Measurements from ENCODE around the gene BRICD5. TPM values are rescaled to one million over a fixed set of nuclear protein-coding genes. Genes with fewer than 3 reads are reported as not detected.

BRICD5 gene
- total RNA-seq, 1 experiment from 2014 or later, result 7.5 TPM

DNA sequence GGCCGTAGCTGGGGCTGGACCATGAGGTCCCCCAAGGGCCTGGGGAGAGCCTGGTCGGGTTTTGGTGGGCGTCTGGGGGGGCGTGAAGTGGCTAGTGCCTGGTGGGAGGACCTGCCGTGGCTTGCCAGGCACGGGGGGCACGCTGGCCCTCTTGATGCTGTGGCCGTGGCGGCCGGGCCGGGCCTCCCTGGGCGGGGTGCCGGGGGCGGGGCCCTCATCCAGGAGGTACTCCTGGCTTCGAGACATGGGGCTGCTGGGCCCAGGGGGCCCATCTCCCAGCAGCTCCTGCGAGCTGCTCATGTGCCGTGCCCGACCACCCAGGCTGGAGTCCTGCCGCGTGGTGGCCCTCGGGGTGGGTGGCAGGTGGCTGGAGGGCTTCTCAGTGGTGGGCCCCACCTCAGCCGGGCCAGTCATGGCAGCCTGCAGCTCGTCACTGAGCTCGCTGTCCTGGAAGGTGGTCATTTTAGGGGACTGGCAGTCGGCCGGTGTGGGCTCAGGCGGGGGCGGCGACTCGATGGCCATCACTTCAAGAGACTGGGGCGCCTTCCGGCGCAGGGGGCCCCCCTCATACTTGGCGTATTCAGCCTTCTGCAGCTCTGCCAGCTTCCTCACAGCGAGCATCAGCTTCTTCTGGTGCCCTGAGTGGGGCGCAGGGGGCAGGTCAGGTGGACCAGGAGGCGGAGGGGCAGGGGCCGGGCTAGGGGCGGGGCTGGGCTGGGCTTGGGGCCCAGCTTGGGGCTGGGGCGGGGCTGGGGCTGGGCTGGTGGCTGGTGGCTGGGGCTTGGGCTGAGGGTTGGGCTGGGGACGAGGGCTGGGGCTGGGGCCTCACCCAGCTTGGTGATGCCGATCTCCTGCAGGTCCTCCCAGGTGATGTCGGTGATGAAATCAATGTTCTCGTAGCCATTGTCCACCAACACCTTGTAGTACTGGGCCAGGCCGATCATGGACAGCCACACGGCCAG is 29.4 kb downstream of the BRICD5 start:
- no peak for DNase-seq (ENCODE audit: low spot score)

GRCh38 chr16:2180461-2180860 is 30.2 kb downstream of the BRICD5 start:
- no peak for DNase-seq (ENCODE audit: low spot score)

DNA sequence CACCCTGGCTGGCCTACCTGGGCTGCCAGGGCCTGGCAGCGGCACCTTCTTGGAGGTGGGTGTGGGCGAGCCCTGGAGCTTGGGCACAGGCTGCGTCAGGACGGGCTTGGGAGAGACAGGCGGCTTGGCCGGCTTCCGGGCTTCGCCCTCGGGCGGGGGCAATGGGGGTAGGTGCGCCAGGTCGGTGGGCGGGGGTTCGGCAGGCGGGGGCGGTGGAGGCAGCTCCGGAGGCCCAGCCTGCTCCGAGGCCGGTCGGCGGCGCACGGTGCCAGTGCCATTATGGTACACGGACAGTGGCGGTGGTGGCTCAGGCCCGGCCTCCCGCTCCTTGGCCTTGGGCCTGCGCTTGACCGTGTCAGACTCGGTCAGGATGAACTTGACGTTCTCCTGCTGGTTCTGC is 31.1 kb downstream of the BRICD5 start:
- DNase-seq (ENCODE audit: low spot score), result no peak

- DNase-seq (ENCODE audit: low spot score), result no peak
Observed at GRCh38 chr16:2179107-2179501, 31.6 kb downstream of the BRICD5 start.

DNA sequence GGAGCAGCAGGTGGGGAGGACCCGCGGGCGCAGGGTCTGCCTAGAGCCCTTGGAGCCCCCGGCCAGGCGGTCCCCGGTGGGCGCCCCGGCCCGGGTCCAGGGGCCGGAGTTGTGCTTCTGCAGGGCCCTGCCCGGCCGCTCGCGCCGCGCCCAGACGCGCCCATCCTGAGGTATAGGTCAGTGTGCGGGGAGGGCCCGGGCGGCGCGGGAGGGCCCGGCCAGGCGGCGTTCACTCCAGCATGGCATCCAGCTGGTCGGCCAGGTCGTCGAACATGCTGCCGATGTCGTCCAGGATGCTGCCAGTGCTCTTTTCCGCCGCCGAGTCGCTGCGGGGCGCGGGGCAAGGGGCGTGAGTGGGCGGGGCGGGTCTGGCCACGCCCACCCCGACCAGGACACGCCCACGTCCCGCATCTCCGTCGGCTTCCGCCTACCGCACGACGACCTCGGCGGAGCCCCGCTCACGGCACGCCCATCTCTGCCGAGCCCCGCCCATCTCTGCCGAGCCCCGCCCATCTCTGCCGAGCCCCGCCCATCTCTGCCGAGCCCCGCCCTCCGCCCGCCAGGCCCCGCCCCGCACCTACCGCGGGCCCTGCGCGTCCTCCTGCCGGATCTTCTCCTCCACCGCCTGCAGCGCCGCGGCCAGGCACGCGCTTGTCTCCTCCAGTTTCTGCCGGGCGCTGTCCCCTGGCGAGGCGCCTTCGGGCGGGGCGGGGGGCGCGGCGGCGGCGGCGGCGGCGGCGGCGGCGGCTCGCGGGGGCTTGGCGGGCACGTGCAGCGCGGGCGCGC is 32.1 kb downstream of the BRICD5 start:
- DNase-seq (ENCODE audit: low spot score), result no peak

- DNase-seq (ENCODE audit: low spot score), result no peak
Observed at GRCh38 chr16:2177561-2177960, 33.1 kb downstream of the BRICD5 start.

DNA sequence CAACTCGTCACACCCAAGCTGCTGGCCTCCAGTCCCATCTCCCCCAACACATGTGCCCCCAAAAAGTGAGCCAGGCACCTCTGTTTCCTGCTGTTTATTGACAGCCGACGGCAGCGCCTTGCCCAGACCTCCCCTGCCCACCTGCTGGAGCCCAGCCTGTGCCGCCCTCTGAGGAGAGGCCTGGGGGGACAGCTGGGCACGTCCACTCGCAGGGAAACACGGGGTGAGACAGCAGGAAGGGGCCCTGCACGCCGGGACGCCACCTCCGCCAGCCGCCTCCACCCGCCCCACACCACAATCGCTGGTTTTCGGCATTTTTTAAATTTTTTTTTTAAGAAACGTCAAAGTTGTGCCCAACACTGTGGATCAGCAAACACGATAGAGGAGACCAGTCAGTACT is 33.6 kb downstream of the BRICD5 start:
- no peak for DNase-seq (ENCODE audit: low spot score)

DNA sequence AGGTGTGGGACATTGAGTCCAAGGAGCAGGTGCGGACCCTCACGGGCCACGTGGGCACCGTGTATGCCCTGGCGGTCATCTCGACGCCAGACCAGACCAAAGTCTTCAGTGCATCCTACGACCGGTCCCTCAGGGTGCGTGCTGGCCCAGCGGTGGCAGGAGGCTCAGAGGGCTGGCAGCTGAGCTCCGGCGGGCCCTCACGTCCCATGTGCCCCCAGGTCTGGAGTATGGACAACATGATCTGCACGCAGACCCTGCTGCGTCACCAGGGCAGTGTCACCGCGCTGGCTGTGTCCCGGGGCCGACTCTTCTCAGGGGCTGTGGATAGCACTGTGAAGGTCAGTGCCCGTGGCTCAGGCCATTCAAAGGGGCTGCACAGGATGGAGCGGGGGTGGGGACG is 34.6 kb downstream of the BRICD5 start:
- DNase-seq (ENCODE audit: low spot score), result no peak

DNA sequence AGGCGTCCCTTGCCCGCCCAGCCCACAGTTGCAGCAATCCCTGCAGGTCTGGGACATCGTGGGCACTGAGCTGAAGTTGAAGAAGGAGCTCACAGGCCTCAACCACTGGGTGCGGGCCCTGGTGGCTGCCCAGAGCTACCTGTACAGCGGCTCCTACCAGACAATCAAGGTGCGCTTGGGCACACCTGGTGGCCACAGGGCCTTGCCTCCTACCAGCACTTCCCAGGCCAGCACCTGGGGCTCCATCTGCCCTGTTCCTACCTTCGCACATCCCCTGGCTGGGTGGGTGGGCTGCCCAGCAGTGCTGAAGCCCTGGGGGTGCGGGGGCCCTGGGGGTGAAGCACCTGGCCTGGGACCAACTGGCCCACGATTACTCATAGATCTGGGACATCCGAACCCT is 35.2 kb downstream of the BRICD5 start:
- no peak for DNase-seq (ENCODE audit: low spot score)

GRCh38 chr16:2174396-2175131 is 36.1 kb downstream of the BRICD5 start:
- DNase-seq (ENCODE audit: low spot score), result no peak

DNA sequence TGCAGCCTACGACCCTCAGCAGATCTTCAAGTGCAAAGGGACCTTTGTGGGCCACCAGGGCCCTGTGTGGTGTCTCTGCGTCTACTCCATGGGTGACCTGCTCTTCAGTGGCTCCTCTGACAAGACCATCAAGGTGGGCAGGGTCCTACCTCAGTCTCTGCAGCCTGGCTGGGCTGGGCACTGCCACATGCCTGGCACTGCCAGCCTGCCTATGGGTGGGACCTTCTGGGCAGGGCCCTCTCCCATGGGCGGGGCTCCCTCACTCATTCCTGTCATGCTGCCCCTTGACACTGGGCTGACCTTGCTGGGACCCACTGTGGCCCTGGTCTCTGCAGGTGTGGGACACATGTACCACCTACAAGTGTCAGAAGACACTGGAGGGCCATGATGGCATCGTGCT is 36.7 kb downstream of the BRICD5 start:
- DNase-seq (ENCODE audit: low spot score), result no peak

GRCh38 chr16:2173366-2173765 is 37.3 kb downstream of the BRICD5 start:
- no peak for DNase-seq (ENCODE audit: low spot score)

GRCh38 chr16:2172688-2173335 is 37.9 kb downstream of the BRICD5 start:
- DNase-seq (ENCODE audit: low spot score), result no peak

DNA sequence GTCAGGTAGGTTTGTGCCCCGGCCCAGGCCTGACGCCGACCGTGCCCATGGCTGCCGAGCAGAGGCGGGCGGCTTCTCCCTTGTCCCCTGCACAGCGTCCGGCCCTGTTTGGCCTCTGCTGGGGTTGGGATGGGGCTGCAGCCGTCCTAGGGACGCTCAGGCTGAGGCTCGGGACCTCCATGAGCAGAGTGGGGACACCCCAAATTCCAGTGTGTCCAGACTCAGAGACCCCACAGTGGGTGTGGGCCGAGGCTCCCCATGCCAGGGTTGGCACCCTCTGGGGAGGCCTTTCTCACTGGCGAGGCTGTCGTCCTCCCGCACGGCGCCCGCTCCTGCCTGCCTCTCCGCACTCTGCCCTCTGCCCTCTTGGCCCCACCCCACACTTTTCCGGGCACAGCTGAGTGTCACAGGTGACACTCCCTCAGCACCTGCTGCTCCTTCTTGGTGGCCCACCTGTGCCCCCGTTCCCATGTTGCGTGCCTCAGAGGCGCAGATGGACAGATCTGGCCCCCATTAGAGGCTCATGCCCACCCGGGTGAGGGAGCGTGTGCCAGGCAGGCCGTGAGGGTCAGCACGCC is 39.0 kb downstream of the BRICD5 start:
- no peak for DNase-seq (ENCODE audit: low spot score)

- no peak for DNase-seq (ENCODE audit: low spot score)
Observed at GRCh38 chr16:2170587-2171435, 39.9 kb downstream of the BRICD5 start.

- DNase-seq (ENCODE audit: low spot score), result no peak
Observed at GRCh38 chr16:2170080-2170479, 40.6 kb downstream of the BRICD5 start.

GRCh38 chr16:2167068-2167638 is 43.5 kb downstream of the BRICD5 start:
- no peak for DNase-seq (ENCODE audit: low spot score)

GRCh38 chr16:2166263-2167067 is 44.2 kb downstream of the BRICD5 start:
- DNase-seq (ENCODE audit: low spot score), result no peak

- DNase-seq (ENCODE audit: low spot score), result no peak
Observed at GRCh38 chr16:2165861-2166260, 44.8 kb downstream of the BRICD5 start.

All from A172 (cell line).